GM21619 (cell line): Measurements from ENCODE around the gene NKX6-2.
"Not testable (repeated sequence)": the region's sequence is repeated elsewhere in the genome, so short reads cannot be mapped to it uniquely, and the experiment has no call there.

Experiments used
- ATAC-seq: cut with Tn5 transposase; IDR thresholded peaks from one replicate; pipeline ENCODE4 v1.9.1; 2021; ENCODE audit not compliant: unreplicated experiment

NKX6-2 gene

DNA sequence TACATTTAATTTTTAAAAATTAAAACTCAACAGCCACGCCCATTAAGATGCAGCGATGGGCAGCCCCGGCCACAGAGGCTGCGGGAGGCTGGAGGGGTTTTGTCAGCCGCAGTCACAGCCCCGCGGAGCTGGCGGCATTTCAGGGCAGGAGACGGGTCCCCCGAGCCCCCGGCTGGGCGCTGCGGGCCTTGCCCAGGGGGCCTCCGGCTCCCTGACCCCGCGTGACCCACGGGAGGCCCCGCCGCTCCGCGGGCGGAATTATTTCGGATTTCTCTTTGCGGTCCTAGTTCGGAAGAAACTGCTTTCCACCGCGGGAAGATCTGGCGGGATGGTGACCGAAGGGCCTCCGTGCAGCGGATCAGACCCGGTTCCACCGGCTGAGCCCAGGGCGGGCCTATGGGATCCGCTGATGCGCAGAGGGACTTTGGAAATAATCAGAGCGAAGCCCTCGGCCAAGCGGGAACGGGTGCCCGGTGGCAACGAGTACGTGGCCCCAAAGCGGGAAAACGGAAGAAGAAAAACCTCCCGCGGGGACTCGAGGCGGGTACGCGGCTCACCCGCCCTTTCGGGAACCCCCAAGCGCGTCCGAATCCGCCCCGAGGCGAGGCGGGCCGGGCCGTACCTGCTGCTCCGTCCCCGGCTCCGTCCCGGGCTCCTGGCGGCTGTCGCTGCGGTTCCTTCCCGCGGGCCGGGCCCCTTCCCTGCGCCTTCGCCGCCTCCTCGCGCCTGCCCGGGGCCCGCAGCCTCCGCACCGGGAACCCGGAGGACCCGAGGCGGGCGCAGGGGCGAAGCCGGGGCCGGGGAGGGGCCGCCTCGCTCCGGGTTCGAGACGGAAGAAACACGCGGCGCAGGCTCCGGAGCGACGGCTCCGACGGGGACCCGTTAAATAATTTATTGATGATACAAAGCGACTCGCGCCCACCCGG, 1.7 kb downstream of the NKX6-2 start:
- ATAC-seq: no peak

DNA sequence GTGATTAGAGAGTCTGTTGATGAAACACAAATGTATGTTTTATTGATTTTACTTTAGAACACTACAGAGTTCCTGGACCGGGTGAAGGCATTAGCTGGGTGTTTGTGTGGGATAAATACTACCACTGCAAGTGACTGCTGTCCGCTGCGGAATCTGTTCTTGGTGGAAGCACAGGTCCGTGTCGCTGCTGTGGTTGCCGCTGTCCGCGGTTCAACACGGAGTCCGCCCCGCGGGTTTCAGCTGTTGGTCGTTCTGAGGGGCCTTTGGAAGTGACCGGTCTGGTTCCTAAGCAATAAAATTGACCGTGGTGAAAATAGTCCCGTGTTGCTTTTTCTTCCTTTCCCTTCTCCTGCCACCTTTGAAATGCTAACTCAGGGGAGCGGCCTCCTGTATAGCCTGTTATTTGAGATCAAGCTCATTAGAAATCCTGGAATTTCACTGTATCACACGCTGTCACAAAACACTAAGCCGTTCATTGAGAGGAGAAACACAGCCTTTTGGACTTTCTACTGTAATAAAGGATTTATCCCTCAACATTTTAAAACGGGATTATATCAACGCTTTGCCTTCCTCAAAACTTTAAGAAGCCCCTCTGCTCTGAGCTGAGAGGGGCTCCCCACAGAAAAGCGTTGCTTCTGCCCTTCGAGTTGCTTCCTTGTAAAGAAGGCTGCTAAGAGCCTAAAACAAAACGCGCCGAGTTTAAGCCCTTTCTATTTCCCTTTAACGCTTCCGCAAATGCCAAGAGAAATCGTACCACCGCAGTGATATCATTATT, 2.6 kb downstream of the NKX6-2 start:
- no peak for ATAC-seq

DNA sequence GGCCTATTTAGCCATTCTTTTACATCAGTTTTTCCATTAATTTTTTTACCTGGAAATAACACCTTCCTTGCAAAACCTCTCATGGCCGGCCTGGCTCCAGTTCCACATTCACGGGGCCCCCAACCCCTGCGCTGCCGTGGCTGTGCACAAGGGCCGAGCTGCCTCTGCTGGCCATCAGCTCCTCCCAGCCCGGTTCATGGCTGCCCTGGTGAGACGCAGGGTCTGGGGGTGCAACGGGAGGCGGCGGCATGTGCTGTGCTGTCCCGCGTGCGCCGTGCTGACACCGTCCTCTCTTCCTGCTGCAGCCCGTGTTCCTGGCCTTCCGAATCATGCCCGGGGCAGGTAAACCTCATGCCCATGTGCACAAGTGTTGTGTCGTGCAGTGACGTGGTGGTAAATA, 4.4 kb downstream of the NKX6-2 start:
- no peak for ATAC-seq

DNA sequence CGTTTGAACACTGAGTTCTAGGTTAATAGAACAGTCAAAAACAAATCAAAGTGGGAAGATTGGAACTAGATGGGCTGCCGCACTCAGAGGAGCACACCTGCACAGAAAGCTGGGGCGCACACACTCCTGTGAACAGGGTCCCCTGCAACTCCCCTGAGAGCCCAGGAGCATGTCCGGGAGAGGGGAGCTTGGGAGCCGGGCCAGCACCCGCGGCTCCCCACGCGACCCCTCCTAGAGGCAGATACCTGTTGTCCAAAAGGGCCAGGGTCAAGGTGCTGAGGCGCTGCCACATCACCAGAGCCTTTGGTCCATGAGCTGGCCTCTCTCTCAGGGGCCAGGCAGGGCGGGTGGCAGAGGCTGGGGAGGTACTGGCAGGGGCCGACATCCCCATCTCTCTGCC, 5.6 kb downstream of the NKX6-2 start:
- no peak for ATAC-seq

DNA sequence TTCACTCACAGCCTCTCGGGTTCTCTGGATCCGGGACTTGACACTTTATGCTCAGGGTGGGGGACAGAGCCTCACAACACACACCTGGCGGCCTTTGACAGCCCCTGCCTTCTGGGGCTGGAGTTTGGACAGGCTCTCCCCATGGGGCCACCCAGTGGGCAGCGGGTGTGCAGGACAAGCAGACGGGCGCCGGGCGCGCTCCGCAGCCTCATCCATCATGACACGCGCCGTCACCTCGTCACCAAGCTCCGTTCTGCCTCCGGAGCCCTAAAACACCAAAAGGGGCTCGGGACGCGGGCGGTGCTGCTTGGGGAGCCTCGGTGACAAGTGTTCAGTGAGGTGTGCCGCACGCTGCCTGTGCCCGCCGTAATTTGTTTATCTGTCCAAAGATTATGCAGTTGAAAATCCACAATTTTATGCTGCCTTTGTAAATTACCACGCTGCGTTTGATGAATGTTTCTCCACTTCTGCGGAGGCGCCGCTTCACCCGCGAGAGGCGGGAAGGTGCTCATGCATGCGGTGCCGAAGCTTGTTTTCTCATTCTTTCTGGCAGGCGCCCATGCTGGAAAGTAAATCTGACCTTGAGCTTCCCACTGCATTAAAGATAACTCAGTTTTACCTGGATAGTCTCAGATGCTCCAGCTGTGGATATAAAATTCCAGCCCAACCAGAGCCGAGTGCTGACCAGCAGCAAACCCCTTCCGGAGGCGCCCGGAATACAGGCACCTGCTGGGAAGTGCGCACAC, 6.2 kb downstream of the NKX6-2 start:
- ATAC-seq: no peak

DNA sequence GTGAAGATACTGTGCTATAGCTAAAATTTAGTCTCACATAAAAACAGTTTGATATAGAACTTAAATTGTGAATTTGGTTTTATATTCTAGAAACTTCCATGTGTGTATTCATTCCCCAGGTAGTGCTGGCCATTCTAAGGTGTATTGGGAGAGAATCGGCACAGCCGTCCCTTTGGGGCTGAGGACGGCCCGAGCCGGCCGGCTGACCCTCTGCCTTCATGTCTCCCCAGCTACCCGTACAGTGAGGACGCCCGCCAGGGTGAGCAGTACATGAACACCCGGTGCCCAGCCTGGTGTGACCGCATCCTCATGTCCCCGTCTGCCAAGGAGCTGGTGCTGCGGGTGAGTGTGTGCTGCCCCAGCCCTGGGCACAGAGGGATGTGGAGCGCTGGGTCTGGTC, 8.5 kb downstream of the NKX6-2 start:
- ATAC-seq: no peak

DNA sequence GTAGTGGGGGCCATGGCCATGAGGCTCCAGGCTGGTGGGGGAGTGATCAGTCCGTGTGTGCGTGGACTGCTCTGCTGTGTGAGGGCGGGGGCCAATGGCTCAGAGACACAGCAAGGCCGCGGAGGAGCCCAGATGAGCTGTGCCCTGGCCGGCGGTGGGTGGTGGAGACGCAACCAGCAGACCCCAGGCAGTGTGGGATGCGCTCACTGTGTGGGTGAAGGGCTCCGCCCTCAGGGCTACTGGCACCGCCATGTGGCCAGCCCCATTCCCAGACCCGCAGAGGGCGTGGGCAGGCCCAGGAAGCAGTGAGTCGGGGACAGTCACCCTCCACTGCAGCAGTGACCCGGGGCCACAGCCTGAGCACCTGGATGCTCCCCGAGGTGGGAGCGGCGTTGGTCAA, 9.1 kb downstream of the NKX6-2 start:
- ATAC-seq: no peak

DNA sequence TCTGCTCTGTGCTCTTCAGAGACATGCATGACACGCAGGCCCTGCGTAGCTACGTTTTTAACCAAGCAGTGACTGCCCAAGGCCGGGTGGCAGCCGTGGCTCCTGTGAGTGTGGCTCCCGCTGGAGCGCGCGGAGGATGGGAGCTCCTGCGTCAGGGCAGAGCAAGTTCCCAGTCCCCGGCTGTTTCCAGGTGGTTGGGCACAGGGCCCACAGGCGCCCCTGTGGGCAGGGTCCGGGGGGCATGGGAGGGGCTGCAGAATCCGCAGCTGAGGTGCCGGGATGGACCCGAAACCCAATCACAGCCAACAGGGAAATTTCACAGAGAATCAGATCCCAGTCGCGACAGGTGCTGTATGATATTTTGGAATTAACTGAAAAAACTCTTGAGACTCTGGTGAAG, 9.8 kb downstream of the NKX6-2 start:
- no peak for ATAC-seq

DNA sequence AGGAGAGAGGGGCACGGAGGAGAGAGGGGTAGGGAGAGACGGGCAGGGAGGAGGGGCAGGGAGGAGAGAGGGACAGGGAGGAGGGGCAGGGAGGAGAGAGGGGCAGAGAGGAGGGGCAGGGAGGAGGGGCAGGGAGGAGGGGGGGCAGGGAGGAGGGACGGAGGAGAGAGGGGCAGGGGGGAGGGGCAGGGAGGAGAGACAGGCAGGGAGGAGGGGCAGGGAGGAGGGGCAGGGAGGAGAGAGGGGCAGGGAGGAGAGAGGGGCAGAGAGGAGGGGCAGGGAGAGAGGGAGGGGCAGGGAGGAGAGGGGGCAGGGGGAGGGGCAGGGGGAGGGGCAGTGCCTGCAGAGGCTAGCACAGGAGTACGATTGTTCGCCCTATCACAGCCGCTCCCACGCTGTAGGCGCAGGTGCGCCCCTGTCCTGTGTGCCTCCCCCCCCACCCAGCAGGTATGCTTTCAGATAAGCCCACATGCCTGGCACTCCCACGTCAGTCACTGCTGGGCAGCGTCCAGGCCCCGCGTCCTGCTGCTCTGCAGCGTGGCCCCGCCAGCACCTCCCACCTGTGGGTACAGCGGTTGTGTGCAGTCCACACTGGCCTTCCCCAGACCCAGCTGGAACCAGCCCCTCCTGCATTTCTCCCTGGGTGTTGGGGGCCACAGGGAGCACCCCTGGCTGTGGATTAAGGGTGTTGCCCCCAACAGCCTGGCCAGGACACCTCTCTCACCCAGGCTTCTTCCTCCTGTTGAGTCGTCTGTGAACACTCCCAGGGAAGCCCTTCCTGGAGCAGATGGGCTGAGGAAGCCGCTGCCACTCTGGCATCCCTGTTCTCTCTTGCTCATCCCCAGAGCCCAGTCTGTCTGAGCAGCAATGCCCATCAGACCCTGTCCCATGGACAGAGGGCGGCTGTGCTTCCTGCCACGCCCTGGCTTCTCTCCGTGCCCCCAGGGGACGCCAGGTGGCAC, 10.8 kb downstream of the NKX6-2 start:
- no peak for ATAC-seq

DNA sequence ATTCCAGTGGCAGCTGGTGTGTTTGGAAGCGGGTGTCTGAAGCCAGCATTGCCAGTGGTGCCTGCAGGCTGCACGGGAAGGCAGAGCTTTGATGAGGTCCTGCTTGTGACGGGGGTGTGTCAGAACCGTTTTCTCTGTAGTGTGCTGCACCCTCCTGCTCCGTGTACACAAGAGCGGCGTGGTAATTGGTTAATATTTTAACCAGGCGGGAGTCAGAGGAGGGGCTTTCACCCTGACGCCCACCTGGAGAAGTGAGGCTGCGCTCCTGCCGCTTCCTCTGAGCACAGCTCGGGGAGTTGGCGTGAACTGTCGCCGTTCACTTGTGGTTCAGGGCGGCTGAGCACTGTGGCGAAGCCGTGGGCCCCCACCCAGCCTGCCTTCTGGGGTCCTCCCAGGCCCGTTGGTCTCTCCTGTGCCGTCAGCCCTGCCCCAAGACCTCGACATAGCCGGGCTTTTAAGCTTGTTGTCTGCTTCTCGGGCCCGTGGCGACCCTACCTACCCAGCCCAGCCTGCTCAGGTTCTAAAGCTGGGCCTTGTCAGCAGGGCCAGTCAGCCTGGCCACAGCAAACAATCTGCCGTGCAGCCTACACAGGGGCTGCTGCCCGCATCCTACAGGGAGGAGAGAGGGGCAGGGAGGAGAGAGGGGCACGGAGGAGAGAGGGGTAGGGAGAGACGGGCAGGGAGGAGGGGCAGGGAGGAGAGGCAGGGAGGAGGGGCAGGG, 11.6 kb downstream of the NKX6-2 start:
- no peak for ATAC-seq

DNA sequence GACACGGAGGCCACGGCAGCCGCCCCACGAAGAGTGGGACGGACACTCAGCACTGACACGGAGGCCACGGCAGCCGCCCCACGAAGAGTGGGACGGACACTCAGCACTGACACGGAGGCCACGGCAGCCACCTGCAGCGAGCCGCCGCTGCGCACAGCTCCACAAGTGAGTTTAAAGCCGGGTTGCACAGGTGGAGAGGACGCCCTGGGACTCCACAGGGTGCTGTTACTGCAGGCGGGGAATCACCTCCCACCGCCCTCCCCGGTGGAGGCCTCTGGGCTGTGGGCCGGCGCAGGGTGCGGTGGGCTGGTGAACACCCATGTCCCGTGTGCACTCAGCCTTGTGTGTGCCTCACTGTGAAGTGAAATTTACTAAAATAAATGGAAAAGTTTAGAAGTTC, 13.1 kb downstream of the NKX6-2 start:
- not testable (repeated sequence) for ATAC-seq

DNA sequence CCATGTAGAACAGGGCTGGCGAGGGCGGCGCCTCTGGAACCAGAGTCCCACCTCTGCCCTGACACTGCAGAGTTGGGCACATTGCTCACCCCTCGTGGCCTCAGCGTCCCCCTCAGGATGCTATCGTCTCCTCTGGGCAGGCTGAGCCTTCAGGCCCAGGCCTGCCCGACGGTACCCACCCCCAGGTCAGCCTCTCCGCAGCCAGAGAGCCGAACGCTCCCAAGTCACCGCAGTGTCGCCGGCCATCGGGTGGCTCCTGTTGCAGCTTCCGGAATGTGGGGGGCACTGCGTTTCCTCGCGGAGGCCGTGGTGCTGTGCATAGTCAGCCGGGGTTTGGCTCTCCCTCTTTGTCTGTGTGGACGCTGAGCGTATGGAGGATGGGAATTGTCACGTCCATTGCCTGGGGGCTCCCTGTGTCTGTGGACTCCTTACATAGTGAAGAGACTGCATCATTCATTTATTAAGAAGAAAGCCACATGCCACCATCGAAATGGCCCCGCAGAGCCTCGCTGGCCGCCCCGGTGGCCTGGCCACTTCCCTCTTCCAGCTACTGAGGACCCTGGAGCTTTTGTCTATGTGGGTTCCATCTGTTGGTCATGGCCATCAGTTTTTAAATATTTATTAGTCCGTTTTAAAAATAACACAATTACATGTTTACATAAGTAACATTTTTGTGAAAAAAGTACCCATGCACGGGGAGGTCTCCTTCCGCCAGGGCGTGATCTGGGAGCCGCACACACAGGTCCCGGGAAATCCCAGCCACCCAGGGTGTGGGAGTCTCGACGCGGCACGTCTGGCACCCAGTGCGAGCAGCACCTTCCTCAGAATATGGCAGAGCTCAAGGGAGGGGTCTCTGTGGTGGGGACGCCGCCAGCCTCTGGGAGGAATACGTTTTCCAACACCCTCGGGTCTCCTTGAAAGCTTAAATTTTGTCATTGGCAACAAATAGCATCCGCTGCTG, 15.6 kb downstream of the NKX6-2 start:
- ATAC-seq: no peak

DNA sequence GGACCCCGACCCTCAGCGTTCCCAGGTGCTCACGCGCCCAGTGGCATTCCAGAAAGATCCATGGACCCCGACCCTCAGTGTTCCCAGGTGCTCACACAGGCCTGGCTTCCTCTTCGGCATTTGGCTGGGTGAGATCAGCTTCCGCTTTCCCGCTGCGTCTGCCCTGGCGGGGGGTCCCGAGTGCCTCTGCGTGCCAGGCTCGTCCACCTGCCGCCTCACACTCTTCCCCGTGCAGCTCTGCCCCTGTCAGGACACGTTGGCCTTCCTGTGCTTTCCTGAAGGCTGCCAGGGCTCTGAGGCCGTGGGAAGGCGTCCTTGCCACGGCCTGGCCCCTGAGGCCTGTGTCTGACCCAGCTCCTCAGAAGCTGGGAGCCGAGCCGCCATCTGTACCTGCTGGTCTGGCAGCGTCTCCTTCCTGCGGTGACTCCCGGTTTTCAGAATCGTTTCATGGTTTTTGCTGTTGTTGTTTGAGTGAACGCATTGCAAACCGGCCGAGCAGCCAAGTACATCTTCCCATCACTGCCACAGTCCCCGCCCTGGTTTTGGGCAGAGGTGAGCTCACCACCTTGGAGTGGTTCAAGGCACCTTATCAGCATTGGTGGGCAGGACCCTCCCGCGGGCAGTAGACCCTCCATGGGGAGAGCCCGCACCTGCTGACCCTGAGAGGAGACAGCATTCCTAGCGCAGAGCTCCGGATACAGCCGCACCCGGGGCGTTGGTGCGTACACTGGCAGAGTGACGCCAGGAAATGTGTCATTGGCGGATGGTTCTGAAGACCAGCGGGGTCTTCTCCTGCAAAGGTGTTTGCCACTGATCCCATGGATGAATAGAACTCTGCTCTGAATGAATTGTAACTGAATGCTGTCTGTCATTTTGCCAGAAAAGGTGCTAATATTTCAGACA, 17.4 kb downstream of the NKX6-2 start:
- no peak for ATAC-seq

DNA sequence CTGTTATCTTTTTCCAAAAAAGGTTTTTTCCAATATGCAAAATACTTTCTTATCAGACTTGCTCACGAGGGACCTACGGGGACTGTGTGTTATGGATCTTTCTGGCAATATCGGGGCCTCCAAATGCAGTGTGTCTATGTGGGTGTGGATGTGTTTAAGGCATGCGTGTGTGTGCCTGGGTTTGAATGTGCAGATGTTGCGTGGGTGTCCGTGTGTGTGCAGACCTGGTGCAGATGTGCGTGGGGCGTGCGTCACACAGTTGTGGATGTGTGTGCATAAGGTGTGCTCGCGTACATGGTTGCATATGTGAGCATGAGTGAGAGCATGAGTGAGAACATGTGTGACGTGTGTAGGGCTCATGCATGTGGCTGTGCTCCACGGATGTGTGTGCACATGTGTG, 19.7 kb downstream of the NKX6-2 start:
- no peak for ATAC-seq

DNA sequence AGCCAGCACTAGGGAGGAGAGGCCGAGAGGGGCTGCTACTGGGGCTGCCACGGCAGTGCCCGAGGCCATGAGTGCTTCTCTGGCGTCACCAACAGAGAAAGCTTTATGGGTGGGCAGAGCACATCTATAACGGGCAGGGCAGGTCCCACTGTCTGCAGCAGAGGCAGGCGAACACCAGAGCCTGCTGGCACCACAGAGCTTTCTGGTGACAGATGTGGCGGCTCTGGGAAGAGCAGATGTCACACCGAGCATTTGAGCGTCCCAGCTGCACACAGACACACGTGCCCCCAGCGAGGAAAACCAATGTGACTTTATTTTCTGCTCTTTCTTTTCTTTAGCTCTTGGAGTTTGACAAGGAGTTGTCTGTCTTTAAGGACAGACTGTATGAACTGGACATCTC, 20.5 kb downstream of the NKX6-2 start:
- ATAC-seq: no peak

DNA sequence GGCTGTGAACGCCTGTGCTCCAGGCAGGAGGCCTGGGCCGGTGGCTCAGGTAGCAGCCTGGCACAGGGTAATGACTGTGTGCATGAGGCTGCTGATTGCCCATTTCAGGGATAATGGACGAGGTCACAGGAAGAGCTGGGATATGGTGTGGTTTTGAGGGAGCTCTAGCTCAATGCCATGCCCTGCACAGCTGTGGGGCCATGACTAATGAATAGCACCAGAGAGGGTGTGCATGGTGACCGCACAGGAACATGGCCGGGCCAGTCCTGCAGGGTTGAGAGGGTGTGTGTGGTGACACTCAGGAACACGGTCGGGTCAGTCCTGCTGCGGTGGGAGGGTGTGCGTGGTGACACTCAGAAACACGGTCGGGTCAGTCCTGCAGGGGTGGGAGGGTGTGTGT, 21.8 kb downstream of the NKX6-2 start:
- ATAC-seq: no peak

DNA sequence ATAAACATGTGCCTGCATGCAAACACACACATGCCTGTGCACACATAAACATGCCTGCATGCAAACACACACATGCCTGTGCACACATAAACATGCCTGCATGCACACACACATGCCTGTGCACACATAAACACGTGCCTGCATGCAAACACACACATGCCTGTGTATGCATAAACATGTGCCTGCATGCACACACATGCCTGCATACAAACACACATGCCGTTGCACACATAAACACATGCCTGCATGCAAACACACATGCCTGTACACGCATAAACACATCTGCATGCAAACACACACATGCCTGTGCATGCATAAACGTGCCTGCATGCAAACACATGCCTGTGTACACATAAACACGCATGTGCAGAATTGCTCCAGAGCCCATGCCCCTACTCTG, 22.4 kb downstream of the NKX6-2 start:
- no peak for ATAC-seq

DNA sequence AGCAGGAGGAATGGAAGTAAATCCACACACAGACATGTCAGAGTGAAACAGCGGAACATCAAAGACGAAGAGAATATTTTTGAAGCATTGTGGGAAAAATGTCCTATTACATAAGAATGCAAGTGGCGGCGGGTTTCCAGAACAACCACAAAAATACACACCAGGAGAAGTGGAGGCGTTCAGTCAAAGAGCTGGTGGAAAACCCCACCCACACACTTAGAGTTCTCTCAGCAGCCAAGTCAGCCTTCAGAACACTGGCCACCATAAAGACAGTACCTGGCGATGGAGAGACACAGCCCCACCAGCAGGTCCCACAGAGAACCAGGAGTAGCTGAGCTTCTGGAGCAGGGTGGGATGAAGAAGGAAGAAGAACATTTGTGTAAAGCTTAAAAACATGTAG, 23.7 kb downstream of the NKX6-2 start:
- no peak for ATAC-seq
